HepG2 (cell line): ENCODE results near the gene DOCK1. TPM values are rescaled to one million over a fixed set of nuclear protein-coding genes. Genes with fewer than 3 reads are reported as not detected.

Experiments used
- ATAC-seq: fragments of 200-7000 bp; cut with Tn5 transposase; 3 replicates; pipeline ENCODE4 v1.9.1; 2020; ENCODE audit warnings: mild to moderate bottlenecking, moderate library complexity
- BruUV-seq: library from RNA; stranded (reverse); fragments of 400-500 nt; replicated peaks from 2 replicates; lab custom pipeline; 2021; lab: Mats Ljungman, UMichigan
- CTCF ChIA-PET: fragments of 300-600 bp; formaldehyde crosslinking; extraction: SDS; loops from one replicate; lab custom pipeline; 2021; ENCODE audit warnings: low total read pairs, inconsistent platforms, low intra/inter-chr PET ratio; lab: Yijun Ruan, JAX
- POLR2A ChIA-PET: fragments of 350-600 bp; sonication (Branson Sonifier 250); formaldehyde crosslinking; loops from one replicate; lab custom pipeline; 2020; ENCODE audit warnings: antibody characterized with exemption, inconsistent platforms; lab: Yijun Ruan, JAX
- DNase-seq: peaks from one replicate; pipeline ENCODE4 v3.0.0-alpha.2; 2015; ENCODE audit warnings: low spot score
- FAIRE-seq: peaks from 3 replicates; lab custom pipeline; 2011; peaks lifted over from hg19 to GRCh38; lab: Jason Lieb, UNC
- H2AFZ ChIP-seq: one replicate; pipeline ENCODE4 v1.6.1; 2011; ENCODE audit warnings: low read length, inconsistent platforms
- H3K27ac ChIP-seq: fragments of 300-600 bp; 3 replicates; pipeline ENCODE4 v1.8.0; 2011; ENCODE audit warnings: mixed run types, mild to moderate bottlenecking, mixed read lengths, low read length, inconsistent platforms; ENCODE audit not compliant: insufficient read depth; ENCODE audit errors: extremely low read length
- H3K27me3 ChIP-seq, 2 experiments: fragments of 200-600 bp in 1 of 2; 2 replicates in 1 of 2; 3 replicates in 1 of 2; pipeline versions ENCODE4 v1.6.0 to v1.8.0; 2011; ENCODE audit warnings: low read length in 2 of 2, mild to moderate bottlenecking in 2 of 2, moderate library complexity in 2 of 2, inconsistent platforms in 1 of 2; ENCODE audit not compliant: insufficient read depth in 2 of 2, control insufficient read depth in 1 of 2
- H3K36me3 ChIP-seq, 2 experiments: fragments of 200-600 bp in 1 of 2; replicated peaks in 1 of 2; 2 replicates in 1 of 2; 3 replicates in 1 of 2; pipeline versions ENCODE4 v1.5.1 to v1.8.0; 2011; ENCODE audit warnings: low read length in 2 of 2, inconsistent platforms in 1 of 2; ENCODE audit not compliant: insufficient read depth in 2 of 2, control insufficient read depth in 1 of 2
- H3K4me1 ChIP-seq: 2 replicates; pipeline ENCODE4 v1.5.1; 2012; ENCODE audit warnings: low read length, inconsistent platforms; ENCODE audit not compliant: insufficient read depth
- H3K4me2 ChIP-seq: 2 replicates; pipeline ENCODE4 v1.6.0; 2011; ENCODE audit warnings: low read depth, low read length, inconsistent platforms
- H3K4me3 ChIP-seq, 3 experiments: fragments of 200-600 bp in 1 of 3; sonication (generic), shearing (Covaris generic) in 1 of 3; replicated peaks in 1 of 3; 2 replicates each; pipeline ENCODE4 v1.5.1; 2011 to 2016; ENCODE audit warnings: low read length in 3 of 3, inconsistent platforms in 2 of 3, low read depth in 2 of 3, mild to moderate bottlenecking in 2 of 3, control low read depth in 1 of 3, mixed read lengths in 1 of 3; ENCODE audit not compliant: insufficient read depth in 1 of 3
- H3K79me2 ChIP-seq: one replicate; pipeline ENCODE4 v1.6.1; 2011; ENCODE audit warnings: low read length, inconsistent platforms; ENCODE audit not compliant: insufficient read depth
- H3K9ac ChIP-seq: 2 replicates; pipeline ENCODE4 v1.6.0; 2011; ENCODE audit warnings: mild to moderate bottlenecking, low read depth, low read length, inconsistent platforms; ENCODE audit not compliant: insufficient read depth
- H3K9me3 ChIP-seq: 2 replicates; pipeline ENCODE4 v1.5.1; 2012; ENCODE audit warnings: mild to moderate bottlenecking, low read length
- H4K20me1 ChIP-seq: 2 replicates; pipeline ENCODE4 v1.6.0; 2011; ENCODE audit warnings: inconsistent platforms, mild to moderate bottlenecking, low read length, moderate library complexity; ENCODE audit not compliant: insufficient read depth
- EED ChIP-seq: sonication (generic); formaldehyde crosslinking; IDR thresholded peaks from 2 replicates; pipeline ENCODE4 v1.5.0; 2020; ENCODE audit warnings: mild to moderate bottlenecking, missing genetic modification reagents
- SPEN ChIP-seq: sonication (generic); formaldehyde crosslinking; IDR thresholded peaks from 2 replicates; pipeline ENCODE4 v1.5.1; 2020; ENCODE audit warnings: low read depth, mild to moderate bottlenecking, missing genetic modification reagents
- ZNF343 ChIP-seq: sonication (generic); formaldehyde crosslinking; IDR thresholded peaks from 2 replicates; pipeline ENCODE4 v1.4.0; 2020; ENCODE audit warnings: mild to moderate bottlenecking, missing genetic modification reagents
- ZNF512B ChIP-seq: sonication (generic); formaldehyde crosslinking; IDR thresholded peaks from 2 replicates; pipeline ENCODE4 v1.5.1; 2020; ENCODE audit warnings: missing genetic modification reagents, mild to moderate bottlenecking, borderline replicate concordance
- WGBS: methylation state at CpG from one replicate; pipeline ENCODE4 v1.1.6; 2017; ENCODE audit warnings: low lambda C conversion rate; 5-methylcytosine and 5-hydroxymethylcytosine counted together
- in situ Hi-C: cut with HindIII; loops from 2 replicates; pipeline ENCODE4 v1.10.0; 2017; ENCODE audit warnings: low pct_unique_long_range_greater_than_20kb; ENCODE audit not compliant: extremely low pct_ligation_motif_present
- intact Hi-C: fragments of 100-400 bp; cut with micrococcal nuclease; formaldehyde crosslinking; loops from one replicate; pipeline ENCODE4 v1.10.0; 2022; ENCODE audit not compliant: unreplicated experiment
- polyA plus RNA-seq, 8 experiments: library from polyadenylated mRNA; depleted of rRNA in 3 of 8; stranded (reverse) in 7 of 8; unstranded in 1 of 8; fragments of >200 nt; fragmentation: Illumina TruSeq in 4 of 8; extraction: Trizol in 4 of 8; gene quantifications; 2 replicates each; pipeline versions ENCODE4 v1.2.1 to v1.2.3, GENCODE V29; 2011 to 2016; ENCODE audit warnings: low read depth in 4 of 8, missing spikeins in 1 of 8, mixed read lengths in 1 of 8; ENCODE audit not compliant: insufficient read depth in 1 of 8
- total RNA-seq, 5 experiments: library from RNA; depleted of rRNA; stranded (reverse); fragments of >200 nt; fragmentation: Illumina TruSeq; extraction: Trizol; gene quantifications; 2 replicates each; pipeline ENCODE4 v1.2.3, GENCODE V29; 2016; ENCODE audit warnings: low read depth in 1 of 5

The DOCK1 gene
- total and polyA plus RNA-seq, 2 of the 13 experiments (the other 11 are each of a cell fraction or from before 2014, with no cell fraction given) = 8.3 to 25.5 TPM

GRCh38 chr10:127344346-127344745 is 439.1 kb downstream of the DOCK1 start (continued):
- TF ChIP-seq ZNF512B (no peak), SPEN (CRISPR knock-in tag) (no peak)

- Histone ChIP-seq H3K4me2 (no peak overlapping the region), H3K27me3 (no peaks in the 10 kb centered on the region), H3K9ac (no peak overlapping the region), H3K4me3 (no peak overlapping the region), H3K9me3 (no peaks in the 10 kb centered on the region), H3K4me1 (no peaks in the 10 kb centered on the region), H3K27ac (no peak overlapping the region), H2AFZ (no peak overlapping the region), H3K79me2 (no peaks in the 10 kb centered on the region), H4K20me1 (no peaks in the 10 kb centered on the region), H3K36me3 (peaks cover 0 to 18% of the 10 kb centered on the region in 2 experiments; a peak in 4 of 5 replicates)
- TF ChIP-seq EED (CRISPR knock-in tag) = no peak
- no peak for TF ChIP-seq ZNF343 (CRISPR knock-in tag)
- intact Hi-C loops = no loop called here
- ChIA-PET POLR2A (no interaction called here), CTCF (no interaction called here)
- DNase-seq (no peak), ATAC-seq (no peak), FAIRE-seq (no peak)
- BruUV-seq = no TSS peak
- in situ Hi-C loops = no loop called here
- 97% methylated on average over 13 of the region's 17 CpGs for WGBS
Measured at GRCh38 chr10:127345231-127345965, 440.2 kb downstream of the DOCK1 start.
